IMR-90 (cell line): ENCODE results near the gene KMT2B. TPM values are rescaled to one million over a fixed set of nuclear protein-coding genes. Genes with fewer than 3 reads are reported as not detected.

Experiments
- ATAC-seq: fragments of 200-7000 bp; cut with Tn5 transposase; 2 replicates; pipeline ENCODE4 v1.9.1; 2020; ENCODE audit warnings: low read depth, mild to moderate bottlenecking, moderate library complexity
- BruUV-seq: library from RNA; stranded (reverse); fragments of 400-500 nt; replicated peaks from 2 replicates; lab custom pipeline; 2021; lab: Mats Ljungman, UMichigan
- CTCF ChIA-PET: fragments of 300-600 bp; formaldehyde crosslinking; extraction: SDS; loops from one replicate; lab custom pipeline; 2021; ENCODE audit warnings: antibody characterized with exemption; lab: Yijun Ruan, JAX
- POLR2A ChIA-PET: fragments of 300-600 bp; sonication (Branson Sonifier 250); formaldehyde crosslinking; loops from one replicate; lab custom pipeline; 2022; ENCODE audit warnings: antibody characterized with exemption; ENCODE audit not compliant: unreplicated experiment; lab: Charles Lee
- DNase-seq: peaks from one replicate; pipeline ENCODE4 v3.0.0; 2013
- H2AFZ ChIP-seq: replicated peaks from 2 replicates; pipeline ENCODE3; 2013; ENCODE audit warnings: low read length, mild to moderate bottlenecking; ENCODE audit not compliant: poor library complexity
- H2AK5ac ChIP-seq: 2 replicates; pipeline ENCODE4 v1.6.1; 2013; ENCODE audit warnings: low read depth, low read length, inconsistent platforms
- H2AK9ac ChIP-seq: replicated peaks from 2 replicates; pipeline ENCODE3; 2013; ENCODE audit warnings: mild to moderate bottlenecking, low read depth, low read length, moderate library complexity; ENCODE audit not compliant: poor library complexity
- H2BK120ac ChIP-seq: 2 replicates; pipeline ENCODE4 v1.6.1; 2013; ENCODE audit warnings: low read depth, low read length, inconsistent platforms
- H2BK15ac ChIP-seq: 3 replicates; pipeline ENCODE4 v1.6.1; 2013; ENCODE audit warnings: low read depth, low read length, inconsistent platforms
- H2BK20ac ChIP-seq: 2 replicates; pipeline ENCODE4 v1.6.1; 2013; ENCODE audit warnings: low read depth, mild to moderate bottlenecking, inconsistent platforms, low read length, moderate library complexity
- H2BK5ac ChIP-seq: 2 replicates; pipeline ENCODE4 v1.6.1; 2013; ENCODE audit warnings: mild to moderate bottlenecking, low read depth, low read length, inconsistent platforms; ENCODE audit not compliant: poor library complexity, severe bottlenecking
- H3K14ac ChIP-seq: replicated peaks from 2 replicates; pipeline ENCODE4 v1.6.1; 2013; ENCODE audit warnings: low read depth, low read length, inconsistent platforms
- H3K18ac ChIP-seq: 2 replicates; pipeline ENCODE4 v1.6.1; 2013; ENCODE audit warnings: low read depth, low read length, control low read depth
- H3K23ac ChIP-seq: 2 replicates; pipeline ENCODE4 v1.6.1; 2013; ENCODE audit warnings: low read depth, low read length, inconsistent platforms
- H3K27ac ChIP-seq: 2 replicates; pipeline ENCODE4 v1.5.1; 2013; ENCODE audit warnings: mild to moderate bottlenecking, control low read depth, low read length; ENCODE audit not compliant: insufficient read depth
- H3K27me3 ChIP-seq: 2 replicates; pipeline ENCODE4 v1.6.1; 2013; ENCODE audit warnings: low read length; ENCODE audit not compliant: control insufficient read depth, insufficient read depth
- H3K36me3 ChIP-seq: 2 replicates; pipeline ENCODE4 v1.6.1; 2013; ENCODE audit warnings: low read length, mixed read lengths; ENCODE audit not compliant: control insufficient read depth, insufficient read depth
- H3K4ac ChIP-seq: 2 replicates; pipeline ENCODE4 v1.6.1; 2013; ENCODE audit warnings: low read depth, low read length, inconsistent platforms
- H3K4me1 ChIP-seq: 2 replicates; pipeline ENCODE4 v1.6.1; 2013; ENCODE audit warnings: low read length, mixed read lengths; ENCODE audit not compliant: control insufficient read depth, insufficient read depth
- H3K4me2 ChIP-seq: 2 replicates; pipeline ENCODE4 v1.6.1; 2013; ENCODE audit warnings: low read depth, mild to moderate bottlenecking, control low read depth, low read length, moderate library complexity
- H3K4me3 ChIP-seq: 2 replicates; pipeline ENCODE4 v1.5.1; 2013; ENCODE audit warnings: low read depth, mild to moderate bottlenecking, control low read depth, low read length, moderate library complexity; ENCODE audit not compliant: insufficient read depth
- H3K56ac ChIP-seq: 2 replicates; pipeline ENCODE4 v1.6.1; 2013; ENCODE audit warnings: low read length, inconsistent platforms; ENCODE audit not compliant: insufficient read depth; ENCODE audit errors: extremely low read depth
- H3K79me1 ChIP-seq, 2 experiments: 2 replicates each; pipeline ENCODE4 v1.6.1; 2013; ENCODE audit warnings: low read length in 2 of 2, inconsistent platforms in 1 of 2, low read depth in 1 of 2
- H3K9ac ChIP-seq: 2 replicates; pipeline ENCODE4 v1.6.1; 2013; ENCODE audit warnings: low read depth, low read length, control low read depth
- H3K9me1 ChIP-seq: 2 replicates; pipeline ENCODE4 v1.6.1; 2013; ENCODE audit warnings: low read length, inconsistent platforms; ENCODE audit not compliant: insufficient read depth
- H3K9me3 ChIP-seq: 2 replicates; pipeline ENCODE4 v1.6.1; 2013; ENCODE audit warnings: low read length; ENCODE audit not compliant: control insufficient read depth, insufficient read depth
- H4K20me1 ChIP-seq: 2 replicates; pipeline ENCODE4 v1.6.1; 2013; ENCODE audit warnings: low read length, inconsistent platforms; ENCODE audit not compliant: insufficient read depth
- H4K5ac ChIP-seq: 2 replicates; pipeline ENCODE4 v1.6.1; 2013; ENCODE audit warnings: mild to moderate bottlenecking, low read depth, low read length, control low read depth
- H4K8ac ChIP-seq, 2 experiments: 2 replicates each; pipeline ENCODE4 v1.6.1; 2013; ENCODE audit warnings: low read depth in 2 of 2, low read length in 2 of 2, control low read depth in 1 of 2, inconsistent platforms in 1 of 2
- H4K91ac ChIP-seq: 2 replicates; pipeline ENCODE4 v1.6.1; 2013; ENCODE audit warnings: low read depth, low read length, inconsistent platforms; ENCODE audit not compliant: insufficient read depth
- BHLHE40 ChIP-seq: fragments of 150-350 bp; IDR thresholded peaks from 2 replicates; pipeline ENCODE4 v1.6.1; 2016; ENCODE audit warnings: mild to moderate bottlenecking, low read depth, low read length
- CHD1 ChIP-seq: IDR thresholded peaks from 2 replicates; pipeline ENCODE4 v1.6.1; 2012; ENCODE audit warnings: low read depth, low read length, improper control_type of control experiment
- NFE2L2 ChIP-seq: fragments of 150-350 bp; IDR thresholded peaks from 2 replicates; pipeline ENCODE4 v1.6.1; 2016; ENCODE audit warnings: low read depth, mild to moderate bottlenecking, low read length
- RAD21 ChIP-seq: IDR thresholded peaks from 2 replicates; pipeline ENCODE4 v1.6.1; 2012; ENCODE audit warnings: low read length, improper control_type of control experiment
- SMC3 ChIP-seq: fragments of 150-350 bp; IDR thresholded peaks from 2 replicates; pipeline ENCODE4 v1.6.1; 2016; ENCODE audit warnings: low read depth, mild to moderate bottlenecking, antibody characterized with exemption, low read length, moderate library complexity
- WGBS, 2 experiments: methylation state at CpG; one replicate each; pipeline versions ENCODE4 v1.1.5 to v1.1.7; 2013; ENCODE audit warnings: missing lambda C conversion rate in 2 of 2; ENCODE audit not compliant: insufficient read length in 1 of 2; ENCODE audit errors: extremely low coverage in 2 of 2; 5-methylcytosine and 5-hydroxymethylcytosine counted together
- dilution Hi-C: fragments of 300-500 bp; cut with HindIII; formaldehyde crosslinking; loops from one replicate; pipeline ENCODE4 v1.14.3; 2018; ENCODE audit warnings: low sequenced_read_pairs; ENCODE audit not compliant: unreplicated experiment
- in situ Hi-C: fragments of 300-500 bp; cut with MboI; formaldehyde crosslinking; loops from 3 replicates; pipeline ENCODE4 v1.14.3; 2019; ENCODE audit warnings: low sequenced_read_pairs, inconsistent platforms, mixed read lengths
- intact Hi-C: fragments of 100-400 bp; cut with micrococcal nuclease; formaldehyde crosslinking; loops from 2 replicates; pipeline ENCODE4 v1.10.0; 2022
- polyA plus RNA-seq, 3 experiments: library from polyadenylated mRNA; depleted of rRNA; stranded (reverse); fragments of >200 nt; gene quantifications; 2 replicates each; pipeline ENCODE4 v1.2.3, GENCODE V29; 2012; ENCODE audit warnings: low replicate concordance in 1 of 3
- total RNA-seq: library from RNA; depleted of rRNA; stranded (reverse); fragments of >200 nt; gene quantifications from 2 replicates; pipeline ENCODE4 v1.2.3, GENCODE V29; 2012
- TF ChIP-seq, protein P1 (sequence below): fragments of 150-350 bp; IDR thresholded peaks from 2 replicates; pipeline ENCODE4 v1.6.1; 2017; ENCODE audit warnings: mild to moderate bottlenecking, antibody characterized with exemption, low read length, low read depth
- TF ChIP-seq, protein P2 (sequence below): conservative IDR thresholded peaks from 2 replicates; pipeline ENCODE4 v1.5.1; 2012; ENCODE audit warnings: mild to moderate bottlenecking, low read depth, low read length, improper control_type of control experiment

Gene KMT2B
- total and polyA plus RNA-seq, 2 of the 4 experiments (the other 2 are of a cell fraction) = 3.0 to 30.7 TPM

DNA sequence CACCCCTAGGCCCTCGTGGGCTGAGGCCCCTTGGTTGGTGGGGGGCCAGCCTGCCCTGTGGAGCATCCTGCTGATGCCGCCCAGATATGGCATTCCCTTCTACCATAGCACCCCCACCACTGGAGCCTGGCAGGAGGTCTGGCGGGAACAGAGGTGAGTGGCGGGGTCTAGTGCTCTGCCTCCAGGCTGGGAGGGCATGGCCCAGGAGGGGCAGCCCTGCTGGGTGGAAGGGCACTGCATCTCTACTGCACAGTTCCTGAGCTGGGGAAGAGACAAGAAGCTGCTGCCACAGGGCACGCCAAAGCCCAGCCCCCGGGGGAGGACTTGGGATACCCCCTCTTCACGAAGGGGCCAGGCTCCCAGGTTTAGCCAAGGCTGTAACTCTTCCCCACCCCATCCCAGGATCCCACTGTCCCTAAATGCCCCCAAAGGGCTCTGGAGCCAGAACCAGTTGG is 2.4 kb upstream of the KMT2B start:
- ChIA-PET CTCF (no interaction called here), POLR2A (no interaction called here)
- Histone ChIP-seq H3K4me2 (no peak overlapping the region), H2AFZ (no peak overlapping the region), H3K4me1 (peaks cover 14% of the 10 kb centered on the region), H3K4me3 (no peak overlapping the region), H3K36me3 (peaks cover 3% of the 10 kb centered on the region; the same call in 1 of the 2 replicates), H4K5ac (no peak overlapping the region), H3K14ac (no peak overlapping the region), H3K23ac (no peak overlapping the region), H2BK5ac (no peak overlapping the region), H2BK20ac (no peak overlapping the region), H4K8ac (no peak overlapping the region), H4K91ac (no peak overlapping the region), H3K56ac (no peak overlapping the region), H2BK15ac (no peak overlapping the region), H4K20me1 (peaks cover 13% of the 10 kb centered on the region), H3K9me3 (no peaks in the 10 kb centered on the region), H3K4ac (no peak overlapping the region), H3K9ac (no peak overlapping the region), H3K9me1 (no peaks in the 10 kb centered on the region; the same call in 1 of the 2 replicates), H3K18ac (no peak overlapping the region), H3K27ac (no peak overlapping the region), H2AK5ac (no peak overlapping the region), H2BK120ac (no peak overlapping the region), H2AK9ac (no peak overlapping the region), H3K79me1 (peaks cover 4 to 30% of the 10 kb centered on the region in 2 experiments; a peak in 2 of 4 replicates), H3K27me3 (no peaks in the 10 kb centered on the region)
- dilution Hi-C loops = no loop called here
- DNase-seq (no peak), ATAC-seq (no peak)
- intact Hi-C loops = no loop called here
- TF ChIP-seq, protein P1, sequence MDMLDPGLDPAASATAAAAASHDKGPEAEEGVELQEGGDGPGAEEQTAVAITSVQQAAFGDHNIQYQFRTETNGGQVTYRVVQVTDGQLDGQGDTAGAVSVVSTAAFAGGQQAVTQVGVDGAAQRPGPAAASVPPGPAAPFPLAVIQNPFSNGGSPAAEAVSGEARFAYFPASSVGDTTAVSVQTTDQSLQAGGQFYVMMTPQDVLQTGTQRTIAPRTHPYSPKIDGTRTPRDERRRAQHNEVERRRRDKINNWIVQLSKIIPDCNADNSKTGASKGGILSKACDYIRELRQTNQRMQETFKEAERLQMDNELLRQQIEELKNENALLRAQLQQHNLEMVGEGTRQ = no peak
- TF ChIP-seq SMC3 (no peak), CHD1 (no peak), RAD21 (no peak), NFE2L2 (no peak), BHLHE40 (no peak)
- TF ChIP-seq, protein P2, sequence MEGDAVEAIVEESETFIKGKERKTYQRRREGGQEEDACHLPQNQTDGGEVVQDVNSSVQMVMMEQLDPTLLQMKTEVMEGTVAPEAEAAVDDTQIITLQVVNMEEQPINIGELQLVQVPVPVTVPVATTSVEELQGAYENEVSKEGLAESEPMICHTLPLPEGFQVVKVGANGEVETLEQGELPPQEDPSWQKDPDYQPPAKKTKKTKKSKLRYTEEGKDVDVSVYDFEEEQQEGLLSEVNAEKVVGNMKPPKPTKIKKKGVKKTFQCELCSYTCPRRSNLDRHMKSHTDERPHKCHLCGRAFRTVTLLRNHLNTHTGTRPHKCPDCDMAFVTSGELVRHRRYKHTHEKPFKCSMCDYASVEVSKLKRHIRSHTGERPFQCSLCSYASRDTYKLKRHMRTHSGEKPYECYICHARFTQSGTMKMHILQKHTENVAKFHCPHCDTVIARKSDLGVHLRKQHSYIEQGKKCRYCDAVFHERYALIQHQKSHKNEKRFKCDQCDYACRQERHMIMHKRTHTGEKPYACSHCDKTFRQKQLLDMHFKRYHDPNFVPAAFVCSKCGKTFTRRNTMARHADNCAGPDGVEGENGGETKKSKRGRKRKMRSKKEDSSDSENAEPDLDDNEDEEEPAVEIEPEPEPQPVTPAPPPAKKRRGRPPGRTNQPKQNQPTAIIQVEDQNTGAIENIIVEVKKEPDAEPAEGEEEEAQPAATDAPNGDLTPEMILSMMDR = no peak
- in situ Hi-C loops = loop anchor here (5.0 kb wide), 1 partner anchor 168 kb away; the partner anchor contains the start of gene TMEM147
- BruUV-seq = no TSS peak
- WGBS, 2 experiments = no CpG with 5 or more reads among the region's 7 CpGs
